ENCODE data around the gene ENAH.

Gene ENAH

DNA sequence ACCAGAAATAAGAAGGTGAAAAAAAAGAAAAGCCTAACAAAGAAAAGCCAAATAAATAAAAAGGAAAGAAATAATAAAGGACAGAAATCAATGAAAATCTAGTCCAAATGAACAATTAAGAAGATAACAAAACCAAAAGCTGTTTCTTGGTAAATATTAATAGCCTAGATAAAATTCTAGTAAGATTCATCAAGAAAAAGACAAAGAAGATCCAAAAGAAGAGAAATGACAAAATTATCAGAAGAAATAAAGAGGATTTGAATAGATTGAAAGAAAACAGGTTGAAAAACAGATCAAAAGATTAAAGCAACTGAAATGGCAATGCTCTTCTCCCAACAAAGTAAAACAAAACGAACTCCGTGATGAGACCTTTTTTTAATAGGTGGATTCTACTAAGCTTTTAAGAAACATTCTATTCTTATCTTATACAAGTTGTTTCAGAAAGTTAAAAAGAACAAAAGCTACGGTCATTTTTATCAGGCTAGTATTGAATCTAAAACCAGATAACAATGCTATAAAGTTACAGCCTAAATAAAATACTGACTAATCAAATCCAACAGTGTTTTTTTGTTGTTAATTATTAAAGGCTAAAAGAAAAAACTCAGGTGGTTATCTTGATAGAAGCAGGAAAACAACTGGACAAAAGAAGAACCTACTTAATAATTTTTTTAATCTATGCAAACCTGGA is 50.9 kb downstream of the ENAH start:
- DNase-seq = no peak

DNA sequence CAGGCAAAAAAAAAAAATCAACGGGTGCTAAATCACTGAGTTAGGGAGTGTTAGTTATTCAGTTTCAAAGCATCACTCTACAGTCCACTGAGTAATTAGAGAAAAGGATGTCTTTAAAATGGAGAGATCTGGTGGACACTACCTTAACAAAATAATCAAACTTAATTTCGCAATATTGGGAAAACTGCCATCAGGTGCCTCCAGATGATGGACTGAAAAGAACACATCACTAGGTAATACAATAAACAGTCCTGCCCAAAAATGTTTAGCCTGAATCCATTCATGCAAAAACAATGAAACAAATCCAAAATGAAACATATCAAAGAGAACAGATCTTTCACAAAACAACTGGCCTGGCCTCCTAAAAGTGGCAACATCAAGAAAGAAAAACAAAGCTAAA is 54.1 kb downstream of the ENAH start:
- DNase-seq = no peak

GRCh38 chr1:225597926-225598575 is 54.9 kb downstream of the ENAH start:
- no peak for DNase-seq

GRCh38 chr1:225596736-225597135 is 56.2 kb downstream of the ENAH start:
- DNase-seq = no peak

DNA sequence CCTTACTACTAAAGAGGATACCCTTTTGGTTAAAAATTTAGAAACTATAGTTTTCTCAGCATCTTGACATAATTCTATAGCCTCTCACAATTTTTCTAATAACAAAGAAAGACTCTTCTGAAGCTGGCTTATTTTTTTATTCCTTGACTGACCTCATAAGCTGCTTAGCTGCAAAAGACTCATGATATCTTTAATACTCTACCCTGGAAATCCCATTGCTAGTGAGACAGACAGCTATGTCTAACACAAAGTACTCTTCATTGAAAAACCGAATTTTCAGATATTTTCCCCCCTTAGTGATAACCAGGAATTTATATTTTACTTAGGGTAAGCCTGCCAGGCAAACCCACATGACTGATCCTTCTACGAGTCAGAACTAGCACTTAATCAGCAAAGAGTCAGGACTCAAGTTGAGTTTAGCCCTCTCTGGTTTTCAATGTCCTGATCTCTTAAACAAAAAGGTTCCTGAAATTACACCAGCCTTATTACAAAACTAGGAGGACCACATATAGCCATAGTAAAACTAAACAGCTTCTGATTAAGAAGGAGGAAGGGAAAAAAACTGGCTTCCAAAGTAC is 56.9 kb downstream of the ENAH start:
- no peak for DNase-seq

GRCh38 chr1:225595452-225595851 is 57.5 kb downstream of the ENAH start:
- no peak for DNase-seq

GRCh38 chr1:225593414-225593813 is 59.5 kb downstream of the ENAH start:
- DNase-seq = no peak

DNA sequence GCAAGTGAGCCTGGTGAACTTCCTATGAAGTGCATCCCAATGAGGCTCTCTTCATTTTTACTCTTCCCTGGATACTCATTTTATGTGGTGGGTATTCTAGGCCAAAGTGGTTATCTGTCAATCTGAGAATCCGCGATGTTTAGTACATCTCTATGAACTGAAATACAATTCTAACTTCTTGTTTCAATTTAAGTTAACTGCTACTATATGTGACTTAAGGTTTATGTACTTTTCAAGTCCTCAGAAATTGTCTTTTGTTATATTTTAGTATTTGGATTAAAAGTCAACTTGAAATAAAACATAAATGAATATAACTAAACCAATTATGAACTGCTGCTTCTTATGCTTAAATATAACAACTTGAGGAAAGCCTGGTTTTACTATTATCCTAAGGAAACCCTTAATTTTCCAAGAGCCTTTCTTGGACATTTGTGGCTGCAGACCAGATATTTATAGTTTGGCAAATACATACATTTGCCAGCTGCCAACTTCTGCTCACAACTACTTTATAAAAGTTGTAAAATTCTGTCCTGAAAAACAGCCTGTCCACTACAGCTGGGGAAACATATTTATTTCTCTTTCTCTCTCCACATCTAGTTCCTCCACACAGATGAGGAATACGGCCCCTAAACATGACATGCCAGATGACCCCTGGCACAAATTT is 60.4 kb downstream of the ENAH start:
- DNase-seq = no peak

DNA sequence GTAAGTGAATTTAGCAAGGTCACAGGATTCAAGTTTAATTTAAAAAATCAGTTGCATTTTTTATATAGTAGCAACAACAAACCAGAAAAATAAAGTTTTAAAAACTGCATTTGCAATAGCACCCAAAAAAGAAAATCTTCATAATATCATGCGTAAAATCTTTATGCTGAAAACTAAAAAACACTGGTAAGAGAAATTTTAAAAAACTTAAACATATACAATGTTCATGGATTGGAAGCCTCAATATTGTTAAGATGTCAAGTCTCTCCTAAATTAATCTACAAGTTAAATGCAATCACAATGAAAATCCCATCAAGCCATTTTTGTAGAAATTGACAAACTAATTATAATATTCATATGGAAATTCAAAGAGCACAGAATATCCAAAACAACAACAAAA is 65.6 kb downstream of the ENAH start:
- no peak for DNase-seq

DNA sequence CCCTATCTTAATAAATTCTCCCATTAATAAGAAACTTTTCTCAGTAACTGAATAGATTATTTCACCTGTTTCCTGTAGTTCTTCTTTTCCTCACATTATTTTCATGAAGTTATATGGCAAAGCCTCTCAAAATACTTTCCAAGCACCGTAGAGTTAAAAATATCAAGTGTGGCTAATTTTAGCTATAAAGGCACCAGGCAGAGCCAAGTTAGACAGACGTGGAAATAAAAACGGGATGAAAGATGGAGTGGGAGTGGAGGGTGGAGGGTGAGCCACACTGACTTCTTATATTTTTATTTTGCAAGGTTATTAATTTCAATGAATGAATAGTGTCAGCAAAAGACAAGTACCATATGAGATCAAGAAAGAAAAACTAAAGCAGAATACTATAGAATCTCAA is 71.7 kb downstream of the ENAH start:
- no peak for DNase-seq

DNA sequence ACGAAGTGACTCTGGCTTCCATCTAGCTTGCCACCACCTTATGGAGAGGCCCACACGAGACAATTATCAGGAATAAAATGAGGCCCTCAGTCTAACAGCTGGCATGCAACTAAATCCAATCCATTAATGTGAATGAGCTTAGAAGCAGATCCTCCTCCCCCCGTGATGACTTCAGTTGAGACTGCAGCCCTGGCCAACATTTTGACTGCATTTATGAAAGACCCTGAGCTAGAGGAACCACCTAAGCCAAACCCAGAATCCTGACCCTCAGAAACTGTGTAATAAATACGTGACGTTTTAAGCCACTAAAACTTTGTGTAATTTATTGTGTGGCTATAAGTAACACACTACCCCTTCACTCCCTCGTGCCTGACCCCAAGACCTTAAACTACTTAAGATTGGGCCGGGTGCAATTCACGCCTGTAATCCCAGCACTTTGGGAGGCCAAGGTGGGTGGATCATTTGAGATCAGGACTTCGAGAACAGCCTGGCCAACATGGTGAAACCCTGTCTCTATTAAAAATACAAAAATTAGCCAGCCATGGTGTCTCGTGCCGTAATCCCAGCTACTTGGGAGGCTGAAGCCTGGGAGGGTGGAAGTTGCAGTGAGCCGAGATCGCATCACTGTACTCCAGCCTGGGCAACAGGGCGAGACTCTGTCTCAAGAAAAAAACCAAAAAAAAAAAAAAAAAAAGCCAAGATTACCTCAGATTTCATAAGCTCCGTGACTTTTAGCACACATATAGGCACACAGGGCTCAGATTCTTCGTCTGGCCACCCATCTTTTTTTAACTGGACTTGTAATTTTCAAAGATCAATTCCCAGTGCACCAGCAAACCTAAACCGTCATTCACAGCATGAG is 72.5 kb downstream of the ENAH start:
- DNase-seq = no peak

DNA sequence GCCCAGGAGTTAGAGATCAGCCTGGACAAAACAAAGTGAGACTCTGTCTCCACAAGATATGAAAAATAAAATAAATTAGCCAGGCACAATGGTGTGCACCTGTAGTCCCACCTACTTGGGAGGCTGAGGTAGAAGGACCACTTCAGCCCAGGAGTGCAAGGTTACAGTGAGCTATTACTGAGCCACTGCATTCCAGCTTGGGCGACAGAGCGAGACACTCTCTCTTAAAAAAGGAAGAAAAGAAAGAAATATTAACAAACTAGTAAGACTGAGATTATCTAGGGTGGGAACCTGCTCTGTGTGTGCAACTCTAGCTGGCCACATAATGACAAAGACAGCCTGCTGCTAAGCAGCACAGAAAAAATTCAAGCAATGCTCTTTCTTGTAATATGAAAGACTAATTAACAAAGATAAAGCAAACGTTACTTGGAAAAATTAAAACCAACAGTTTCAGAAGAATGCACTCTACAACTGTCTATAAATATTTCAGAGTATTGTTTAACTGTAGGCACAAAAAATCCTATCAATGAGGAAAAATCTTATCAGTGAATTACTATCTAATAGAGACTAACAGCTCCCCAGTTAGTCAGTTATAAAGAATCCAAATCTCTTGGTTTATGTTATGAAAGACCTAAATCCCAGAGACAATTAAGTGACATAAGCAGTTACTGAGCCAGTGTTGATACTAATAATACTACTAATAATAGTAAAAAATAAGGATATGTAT is 74.5 kb downstream of the ENAH start:
- DNase-seq = no peak

GRCh38 chr1:225577241-225577640 is 75.7 kb downstream of the ENAH start:
- no peak for DNase-seq

GRCh38 chr1:225573216-225573615 is 79.7 kb downstream of the ENAH start:
- DNase-seq = no peak

GRCh38 chr1:225572422-225572821 is 80.5 kb downstream of the ENAH start:
- no peak for DNase-seq

- DNase-seq = no peak
Measured at GRCh38 chr1:225567789-225568188, 85.1 kb downstream of the ENAH start.

DNA sequence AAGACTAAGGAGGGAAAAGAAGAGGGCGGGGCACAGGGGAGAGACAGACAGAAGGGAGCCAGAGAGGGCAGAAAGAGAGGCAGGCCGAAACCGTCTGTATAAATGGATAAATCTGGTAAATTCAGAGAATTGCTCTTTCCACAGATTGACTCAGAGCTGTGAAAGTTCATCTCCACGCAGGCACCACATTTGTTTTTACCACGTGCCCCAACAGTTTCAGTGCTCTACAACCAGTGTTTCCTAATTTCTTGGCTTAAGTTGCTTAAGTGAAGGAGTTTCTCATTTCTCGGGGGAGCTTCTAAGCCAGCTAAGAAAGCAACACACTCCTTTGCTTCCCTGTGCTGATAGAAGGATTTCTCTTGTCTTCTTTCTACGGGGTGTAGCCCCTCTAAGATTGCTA is 87.1 kb downstream of the ENAH start:
- DNase-seq = no peak

DNA sequence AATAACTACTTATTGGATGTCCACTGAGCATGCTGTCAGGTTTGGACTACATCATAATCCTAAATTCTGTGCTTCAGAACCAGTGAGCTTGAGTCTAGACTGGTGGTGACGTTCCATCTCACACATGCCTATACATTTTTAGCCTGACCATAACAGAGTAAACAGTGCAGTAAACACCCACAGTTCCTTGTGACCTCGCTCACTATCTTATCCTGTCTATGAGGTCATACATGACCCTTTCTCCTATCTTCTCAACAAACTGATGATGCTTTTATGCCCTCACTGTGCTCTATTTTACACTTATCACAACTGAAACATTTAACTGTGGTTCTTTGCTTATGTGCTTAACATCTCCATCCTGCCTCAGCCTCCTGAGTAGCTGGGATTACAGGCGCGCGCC is 91.2 kb downstream of the ENAH start:
- DNase-seq = no peak

DNA sequence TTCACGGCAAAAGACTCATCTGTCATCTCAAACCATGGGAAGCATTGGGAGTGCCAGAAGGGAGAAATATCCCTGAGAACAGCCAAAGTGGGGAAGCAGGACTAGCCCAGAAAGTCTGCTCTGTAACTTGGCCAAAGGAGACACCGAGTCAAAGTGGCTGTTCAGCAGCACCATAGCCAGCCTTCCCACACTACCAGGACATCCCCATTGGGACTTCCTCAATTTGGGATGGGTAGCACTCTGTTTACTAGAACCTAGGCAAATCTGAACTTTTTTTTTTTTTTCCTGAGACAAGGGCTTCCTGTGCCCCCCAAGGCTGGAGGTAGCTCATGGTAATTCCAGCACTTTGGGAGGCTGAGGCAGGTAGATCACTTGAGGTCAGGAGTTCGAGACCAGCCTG is 93.0 kb downstream of the ENAH start:
- no peak for DNase-seq

GRCh38 chr1:225559326-225559725 is 93.6 kb downstream of the ENAH start:
- DNase-seq = no peak

DNA sequence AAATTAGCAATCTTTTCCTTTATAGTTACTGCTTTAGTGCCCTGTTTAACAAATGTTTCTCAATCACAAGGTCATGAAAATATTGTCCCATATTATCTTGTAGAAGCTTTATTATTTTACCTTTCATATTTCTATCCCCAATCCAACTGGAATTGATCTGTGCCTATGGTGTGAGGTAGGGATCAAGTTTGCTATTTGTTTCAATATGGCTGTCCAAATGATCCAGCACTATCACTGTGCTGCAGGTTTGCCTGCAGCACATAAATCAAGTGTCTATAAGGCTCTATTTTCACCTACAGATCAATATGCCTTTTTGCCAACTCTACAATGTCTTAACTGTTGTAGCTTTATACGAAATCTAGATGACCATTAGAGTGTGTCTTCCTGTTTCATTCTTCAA is 96.2 kb downstream of the ENAH start:
- DNase-seq = no peak

- no peak for DNase-seq
Measured at GRCh38 chr1:225555821-225556220, 97.1 kb downstream of the ENAH start.
